Transverse colon (tissue), 4 donors: ENCODE data around the gene PRKCD. TPM values are rescaled to one million over a fixed set of nuclear protein-coding genes. Genes with fewer than 3 reads are reported as not detected.
A peak's percentile ranks its signal among the peaks of the same experiment; 100 is the strongest.

Source experiments
- DNase-seq: peaks from one replicate; pipeline ENCODE4 v3.0.0-alpha.2; 2019
- H3K27ac ChIP-seq, 4 donors: fragments of 200-600 bp; sonication (generic); 2 replicates each; pipeline ENCODE4 v1.5.1; 2016 to 2018; ENCODE audit warnings: inconsistent platforms in 4 of 4
- H3K27me3 ChIP-seq: fragments of 200-600 bp; sonication (generic); 2 replicates; pipeline ENCODE4 v1.5.1; 2017; ENCODE audit warnings: inconsistent platforms
- H3K36me3 ChIP-seq, 4 donors: fragments of 200-600 bp; sonication (generic); 2 replicates each; pipeline ENCODE4 v1.5.1; 2017 to 2019; ENCODE audit warnings: inconsistent platforms in 4 of 4
- H3K4me1 ChIP-seq, 4 donors: fragments of 200-600 bp; sonication (generic); 2 replicates each; pipeline ENCODE4 v1.5.1; 2017 to 2020; ENCODE audit warnings: inconsistent platforms in 4 of 4
- H3K4me3 ChIP-seq, 4 donors: fragments of 200-600 bp; sonication (generic); 1 replicate in 1 of 4; 2 replicates in 3 of 4; pipeline versions ENCODE4 v1.5.1 to v1.6.1; 2017 to 2019; ENCODE audit warnings: inconsistent platforms in 4 of 4
- H3K9me3 ChIP-seq, 2 donors: fragments of 200-600 bp; sonication (generic); 2 replicates each; pipeline ENCODE4 v1.5.1; 2017 to 2019; ENCODE audit warnings: inconsistent platforms in 2 of 2
- CTCF ChIP-seq, 5 experiments: fragments of 200-600 bp in 3 of 5; fragments of 450-650 bp in 2 of 5; sonication (generic) in 3 of 5; IDR thresholded peaks; 1 replicate in 2 of 5; 2 replicates in 3 of 5; pipeline ENCODE4 v1.5.1; 2016 to 2017; ENCODE audit warnings: antibody characterized with exemption in 5 of 5, inconsistent platforms in 3 of 5, mild to moderate bottlenecking in 2 of 5, moderate library complexity in 1 of 5
- EP300 ChIP-seq: sonication (generic); formaldehyde crosslinking; IDR thresholded peaks from one replicate; pipeline ENCODE4 v1.6.1; 2017; ENCODE audit warnings: antibody characterized with exemption, low read depth
- POLR2A ChIP-seq: fragments of 450-650 bp; IDR thresholded peaks from one replicate; pipeline ENCODE4 v1.6.1; 2016; ENCODE audit warnings: antibody characterized with exemption, mild to moderate bottlenecking, moderate library complexity
- POLR2AphosphoS5 ChIP-seq, 3 donors: sonication (generic); formaldehyde crosslinking; IDR thresholded peaks; one replicate each; pipeline ENCODE4 v1.6.1; 2016; ENCODE audit warnings: antibody characterized with exemption in 3 of 3
- WGBS, 2 donors: methylation state at CpG; one replicate each; pipeline ENCODE4 v1.1.5; 2018; ENCODE audit warnings: low coverage in 1 of 2; 5-methylcytosine and 5-hydroxymethylcytosine counted together
- in situ Hi-C, 4 donors: fragments of 200-750 bp; cut with MboI; loops; one replicate each; pipeline versions ENCODE4 v1.15.0 to v1.15.1; 2017; ENCODE audit warnings: low sequenced_read_pairs in 3 of 4, low pct_ligation_motif_present in 1 of 4, low pct_unique_long_range_greater_than_20kb in 1 of 4
- intact Hi-C: fragments of 100-400 bp; cut with DNase I; formaldehyde crosslinking; loops from one replicate; pipeline ENCODE4 v1.15.1; 2023; ENCODE audit warnings: low total_unique reads
- total RNA-seq, 4 donors: library from RNA; depleted of rRNA; stranded (reverse); fragments of >200 nt; gene quantifications; one replicate each; pipeline ENCODE4 v1.1.0, GENCODE V29; 2016

PRKCD gene
- total RNA-seq, 4 donors from 2014 or later, result 43.8 to 78.9 (median 55.9) TPM

GRCh38 chr3:53139906-53140846 lies 20.8 kb upstream of the PRKCD start:
- in situ Hi-C loops, result no loop called here
- no peaks in the 10 kb centered on the region for H3K27me3 ChIP-seq
- WGBS, 2 donors, result 48 to 58% methylated on average over 3 to 6 of the region's 6 CpGs
- H3K4me3 ChIP-seq, result no peak overlapping the region
- no peaks in the 10 kb centered on the region for H3K9me3 ChIP-seq
- H3K4me1 ChIP-seq, result peaks cover 3 to 9% (median 8%) of the 10 kb centered on the region in 4 donors
- intact Hi-C loops, result no loop called here
- no peaks in the 10 kb centered on the region for H3K36me3 ChIP-seq
- no peak for DNase-seq
- TF ChIP-seq POLR2A (no peak), POLR2AphosphoS5 (IDR thresholded peaks at IDR 0.05) (no peak), CTCF (IDR thresholded peaks at IDR 0.05) (no peak), EP300 (no peak)
- no peak overlapping the region for H3K27ac ChIP-seq

- Histone ChIP-seq H3K27me3 (no peaks in the 10 kb centered on the region), H3K4me3 (no peak overlapping the region), H3K36me3 (no peaks in the 10 kb centered on the region), H3K4me1 (peaks cover 12 to 19% (median 16%) of the 10 kb centered on the region in 4 donors), H3K27ac (no peak overlapping the region), H3K9me3 (no peaks in the 10 kb centered on the region)
- intact Hi-C loops (no loop called here), in situ Hi-C loops (no loop called here)
- 60 to 81% methylated on average over 3 to 6 of the region's 6 CpGs for WGBS, 2 donors
- no peak for DNase-seq
- TF ChIP-seq EP300 (no peak), POLR2AphosphoS5 (IDR thresholded peaks at IDR 0.05) (no peak)
Observed at GRCh38 chr3:53140847-53141845, 19.9 kb upstream of the PRKCD start.

GRCh38 chr3:53142986-53143385 lies 18.0 kb upstream of the PRKCD start:
- WGBS, 2 donors, result 67% methylated on average over 3 of the region's 3 CpGs; no CpG with 5 or more reads in 1 of the 2 donors
- no peak overlapping the region for H3K4me3 ChIP-seq
- peak; percentile 14 for DNase-seq
- no peaks in the 10 kb centered on the region for H3K27me3 ChIP-seq
- H3K9me3 ChIP-seq, result no peaks in the 10 kb centered on the region
- in situ Hi-C loops (no loop called here), intact Hi-C loops (no loop called here)
- H3K36me3 ChIP-seq, result no peaks in the 10 kb centered on the region
- TF ChIP-seq POLR2AphosphoS5 (IDR thresholded peaks at IDR 0.05) (no peak), EP300 (no peak), CTCF (IDR thresholded peaks at IDR 0.05) (no peak), POLR2A (no peak)
- H3K27ac ChIP-seq, result no peak overlapping the region
- peaks cover 20 to 38% (median 31%) of the 10 kb centered on the region in 4 donors for H3K4me1 ChIP-seq

GRCh38 chr3:53144446-53144845 lies 16.6 kb upstream of the PRKCD start:
- intact Hi-C loops (no loop called here), in situ Hi-C loops (no loop called here)
- Histone ChIP-seq H3K9me3 (no peaks in the 10 kb centered on the region), H3K27ac (peak overlapping the region; percentile 78 to 84 (median 80)), H3K36me3 (no peaks in the 10 kb centered on the region), H3K4me1 (peaks cover 24 to 52% (median 40%) of the 10 kb centered on the region in 4 donors), H3K27me3 (no peaks in the 10 kb centered on the region), H3K4me3 (no peak overlapping the region)
- no peak for TF ChIP-seq POLR2A
- TF ChIP-seq POLR2AphosphoS5 (IDR thresholded peaks at IDR 0.05), result no peak
- DNase-seq, result no peak
- WGBS, 2 donors, result 77% methylated on average over 4 of the region's 4 CpGs; no CpG with 5 or more reads in 1 of the 2 donors
